Stimulated activated CD4-positive, alpha-beta T cell treated with anti-CD3 and anti-CD28 coated beads, Interleukin-15, amount 100 ng/mL, for 1 hour (primary cell): ENCODE results near the gene PLCB2.

Experiments
- DNase-seq, 2 donors: peaks; one replicate each; pipeline ENCODE4 v3.0.0-alpha.2; 2020; ENCODE audit warnings: low read depth in 1 of 2, low spot score in 1 of 2

The PLCB2 gene

GRCh38 chr15:40272485-40273056 lies 35.2 kb downstream of the PLCB2 start:
- DNase-seq = no peak

GRCh38 chr15:40271685-40272484 lies 35.9 kb downstream of the PLCB2 start:
- no peak for DNase-seq

- no peak for DNase-seq
These were observed 37.3 kb downstream of the PLCB2 start for GRCh38 chr15:40270246-40270995.

- no peak for DNase-seq
These were observed 38.1 kb downstream of the PLCB2 start for GRCh38 chr15:40269604-40270003.

- DNase-seq = no peak
These were observed 40.1 kb downstream of the PLCB2 start for GRCh38 chr15:40267670-40268069.

- DNase-seq = no peak
These were observed 40.9 kb downstream of the PLCB2 start for GRCh38 chr15:40266828-40267304.

GRCh38 chr15:40265875-40266274 lies 41.9 kb downstream of the PLCB2 start:
- DNase-seq = no peak

GRCh38 chr15:40265355-40265754 lies 42.4 kb downstream of the PLCB2 start:
- DNase-seq = no peak

GRCh38 chr15:40264321-40265153 lies 43.2 kb downstream of the PLCB2 start:
- DNase-seq = no peak

- DNase-seq = no peak
These were observed 44.5 kb downstream of the PLCB2 start for GRCh38 chr15:40263024-40263754.

- DNase-seq = no peak
These were observed 48.7 kb downstream of the PLCB2 start for GRCh38 chr15:40259021-40259420.

GRCh38 chr15:40258544-40258943 lies 49.2 kb downstream of the PLCB2 start:
- no peak for DNase-seq

GRCh38 chr15:40257656-40258450 lies 49.9 kb downstream of the PLCB2 start:
- no peak for DNase-seq

- DNase-seq = no peak
These were observed 51.0 kb downstream of the PLCB2 start for GRCh38 chr15:40256638-40257235.

GRCh38 chr15:40255033-40255432 lies 52.7 kb downstream of the PLCB2 start:
- no peak for DNase-seq

GRCh38 chr15:40254452-40254851 lies 53.3 kb downstream of the PLCB2 start:
- no peak for DNase-seq

GRCh38 chr15:40253167-40253790 lies 54.5 kb downstream of the PLCB2 start:
- DNase-seq = no peak

GRCh38 chr15:40252438-40253166 lies 55.1 kb downstream of the PLCB2 start:
- no peak for DNase-seq
